Epithelial cell of esophagus (primary cell): ENCODE data around the gene FAT2.

Source experiments
- DNase-seq: peaks from one replicate; pipeline ENCODE4 v3.0.0; 2010; ENCODE audit warnings: low read depth
- H3K4me3 ChIP-seq: 2 replicates; pipeline ENCODE4 v1.5.1; 2011; ENCODE audit warnings: mild to moderate bottlenecking, low read length, control low read depth
- CTCF ChIP-seq: IDR thresholded peaks from 2 replicates; pipeline ENCODE4 v1.5.1; 2011; ENCODE audit warnings: low read depth, mild to moderate bottlenecking, low read length, control low read depth, inconsistent platforms; ENCODE audit not compliant: insufficient read depth; ENCODE audit errors: missing control alignments

Gene FAT2

GRCh38 chr5:151569132-151570046 is 21.7 kb downstream of the FAT2 start:
- peak; percentile 85 for DNase-seq
- no peak for TF ChIP-seq CTCF

GRCh38 chr5:151568036-151568435 is 23.1 kb downstream of the FAT2 start:
- no peak overlapping the region for H3K4me3 ChIP-seq
- DNase-seq: no peak
- no peak for TF ChIP-seq CTCF

More at GRCh38 chr5:151569132-151570046, 21.7 kb downstream of the FAT2 start:
- no peak overlapping the region for H3K4me3 ChIP-seq

- H3K4me3 ChIP-seq: no peak overlapping the region
- TF ChIP-seq CTCF: no peak
- DNase-seq: no peak
Observed at GRCh38 chr5:151565971-151566370, 25.2 kb downstream of the FAT2 start.

- no peak overlapping the region for H3K4me3 ChIP-seq
- no peak for TF ChIP-seq CTCF
- DNase-seq: no peak
Observed at GRCh38 chr5:151562019-151562707, 29.0 kb downstream of the FAT2 start.

GRCh38 chr5:151557951-151558350 is 33.2 kb downstream of the FAT2 start:
- no peak for DNase-seq
- no peak for TF ChIP-seq CTCF
- H3K4me3 ChIP-seq: no peak overlapping the region

GRCh38 chr5:151557466-151557865 is 33.7 kb downstream of the FAT2 start:
- no peak for DNase-seq
- no peak for TF ChIP-seq CTCF
- no peak overlapping the region for H3K4me3 ChIP-seq
